Measurements from ENCODE around the gene KIF4A.
"Not testable (repeated sequence)": the region's sequence is repeated elsewhere in the genome, so short reads cannot be mapped to it uniquely, and the experiment has no call there.

The KIF4A gene, protein sequence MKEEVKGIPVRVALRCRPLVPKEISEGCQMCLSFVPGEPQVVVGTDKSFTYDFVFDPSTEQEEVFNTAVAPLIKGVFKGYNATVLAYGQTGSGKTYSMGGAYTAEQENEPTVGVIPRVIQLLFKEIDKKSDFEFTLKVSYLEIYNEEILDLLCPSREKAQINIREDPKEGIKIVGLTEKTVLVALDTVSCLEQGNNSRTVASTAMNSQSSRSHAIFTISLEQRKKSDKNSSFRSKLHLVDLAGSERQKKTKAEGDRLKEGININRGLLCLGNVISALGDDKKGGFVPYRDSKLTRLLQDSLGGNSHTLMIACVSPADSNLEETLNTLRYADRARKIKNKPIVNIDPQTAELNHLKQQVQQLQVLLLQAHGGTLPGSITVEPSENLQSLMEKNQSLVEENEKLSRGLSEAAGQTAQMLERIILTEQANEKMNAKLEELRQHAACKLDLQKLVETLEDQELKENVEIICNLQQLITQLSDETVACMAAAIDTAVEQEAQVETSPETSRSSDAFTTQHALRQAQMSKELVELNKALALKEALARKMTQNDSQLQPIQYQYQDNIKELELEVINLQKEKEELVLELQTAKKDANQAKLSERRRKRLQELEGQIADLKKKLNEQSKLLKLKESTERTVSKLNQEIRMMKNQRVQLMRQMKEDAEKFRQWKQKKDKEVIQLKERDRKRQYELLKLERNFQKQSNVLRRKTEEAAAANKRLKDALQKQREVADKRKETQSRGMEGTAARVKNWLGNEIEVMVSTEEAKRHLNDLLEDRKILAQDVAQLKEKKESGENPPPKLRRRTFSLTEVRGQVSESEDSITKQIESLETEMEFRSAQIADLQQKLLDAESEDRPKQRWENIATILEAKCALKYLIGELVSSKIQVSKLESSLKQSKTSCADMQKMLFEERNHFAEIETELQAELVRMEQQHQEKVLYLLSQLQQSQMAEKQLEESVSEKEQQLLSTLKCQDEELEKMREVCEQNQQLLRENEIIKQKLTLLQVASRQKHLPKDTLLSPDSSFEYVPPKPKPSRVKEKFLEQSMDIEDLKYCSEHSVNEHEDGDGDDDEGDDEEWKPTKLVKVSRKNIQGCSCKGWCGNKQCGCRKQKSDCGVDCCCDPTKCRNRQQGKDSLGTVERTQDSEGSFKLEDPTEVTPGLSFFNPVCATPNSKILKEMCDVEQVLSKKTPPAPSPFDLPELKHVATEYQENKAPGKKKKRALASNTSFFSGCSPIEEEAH

DNA sequence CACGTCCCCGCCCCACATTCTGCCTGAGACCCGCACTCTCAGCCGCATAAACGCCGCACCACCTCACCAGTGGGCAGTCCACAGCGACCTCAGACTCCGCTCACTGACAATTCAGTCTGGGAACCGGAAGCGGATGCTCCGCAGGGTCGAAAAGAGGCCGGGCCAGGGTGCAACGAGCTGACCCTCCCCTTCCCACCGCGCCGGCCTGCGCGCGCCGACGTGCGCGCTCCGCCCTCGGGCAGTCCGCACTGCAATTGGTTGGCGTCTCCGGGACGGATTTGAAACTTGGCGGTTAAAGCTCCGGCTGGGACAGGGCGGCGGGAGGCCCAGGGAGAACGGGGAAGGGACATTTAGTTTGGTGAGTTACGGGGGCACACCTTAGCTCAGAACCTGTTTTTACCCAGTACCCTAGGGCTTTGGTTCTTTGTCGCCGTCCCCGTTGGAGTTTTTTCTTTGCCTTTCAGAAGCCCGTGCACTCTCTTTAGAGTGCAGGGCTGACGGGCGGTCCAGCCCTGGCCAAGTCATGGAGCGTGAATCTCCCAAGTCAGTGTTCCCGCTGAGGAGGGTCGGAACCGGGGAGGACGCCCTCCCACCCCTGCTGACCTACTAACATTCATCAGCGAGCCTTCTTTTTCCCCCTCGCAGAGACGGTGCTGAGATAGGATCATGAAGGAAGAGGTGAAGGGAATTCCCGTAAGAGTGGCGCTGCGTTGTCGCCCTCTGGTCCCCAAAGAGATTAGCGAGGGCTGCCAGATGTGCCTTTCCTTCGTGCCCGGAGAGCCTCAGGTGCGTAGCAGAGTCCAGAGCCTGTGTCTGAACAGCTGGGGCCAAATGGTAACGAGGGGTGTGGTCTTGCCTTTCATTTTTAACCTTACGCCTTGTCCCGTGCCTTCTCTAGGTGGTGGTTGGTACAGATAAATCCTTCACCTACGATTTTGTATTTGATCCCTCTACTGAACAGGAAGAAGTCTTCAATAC, at the start of gene KIF4A, which contains the start of gene PDZD11:
TSS of gene KIF4A (plus strand) at position 312 of the 978 bp plus-strand sequence. CDS start at position 667, 355 bp downstream.
TSS of gene PDZD11 (minus strand) at position 135 of the 978 bp plus-strand sequence. CDS start 586 bp downstream, outside the sequence.
- in situ Hi-C loops (cut with MboI; ENCODE audit: low sequenced_read_pairs), result no loop called here

DNA sequence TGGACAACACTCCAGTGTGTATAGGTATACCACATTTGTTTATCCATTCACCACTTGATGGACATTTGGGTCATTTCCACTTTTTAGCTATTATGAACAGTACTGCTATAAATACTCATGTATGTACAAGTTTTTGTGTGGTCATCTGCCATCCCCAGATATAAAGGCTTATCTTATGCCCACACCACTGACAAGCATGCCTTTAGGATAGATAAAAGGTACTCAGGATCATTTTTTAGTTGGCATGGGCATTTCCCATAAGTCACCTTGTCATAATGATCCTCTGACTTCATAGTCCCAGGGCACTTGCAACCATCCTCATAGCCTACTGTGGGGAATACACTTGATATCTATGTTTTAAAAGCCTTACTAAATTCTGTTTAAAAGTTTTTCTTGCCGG, 49.2 kb upstream of the KIF4A start:
- in situ Hi-C loops (cut with MboI; ENCODE audit: low sequenced_read_pairs), result no loop called here

DNA sequence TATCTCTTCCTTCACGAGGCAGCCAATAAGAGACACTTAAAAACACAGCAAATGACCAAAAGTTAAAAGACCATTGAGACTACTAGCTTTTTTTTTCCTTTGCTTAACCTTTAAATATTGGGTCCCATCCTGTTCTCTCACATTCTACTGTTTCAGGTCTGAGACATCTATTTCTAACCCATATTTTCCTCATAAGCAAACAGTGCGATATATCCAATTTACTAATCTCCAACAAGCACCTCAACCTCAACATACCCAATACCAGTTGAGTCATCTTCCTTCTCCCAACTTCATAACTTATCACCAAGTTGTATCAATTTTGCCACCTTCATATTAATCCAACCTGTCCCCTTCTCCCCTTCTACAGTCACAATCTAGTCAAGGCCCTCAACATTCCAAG, 48.4 kb upstream of the KIF4A start:
- in situ Hi-C loops (cut with MboI; ENCODE audit: low sequenced_read_pairs), result no loop called here

DNA sequence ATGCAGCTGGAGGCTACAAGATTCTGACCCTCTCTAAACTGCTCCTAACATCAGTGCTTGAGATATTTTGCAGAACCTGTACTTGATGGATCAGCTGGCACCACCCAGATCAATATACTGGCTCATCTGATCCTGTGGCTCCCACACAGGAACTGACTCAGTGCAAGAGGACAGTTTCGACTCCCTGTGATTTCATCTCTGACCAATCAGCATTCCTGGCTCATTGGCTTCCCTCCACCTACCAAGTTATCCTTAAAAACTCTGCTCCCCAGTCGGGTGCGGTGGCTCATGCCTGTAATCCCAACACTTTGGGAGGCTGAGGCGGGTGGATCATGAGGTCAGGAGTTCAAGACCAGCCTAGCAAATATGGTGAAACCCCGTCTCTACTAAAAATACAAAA, 46.3 kb upstream of the KIF4A start:
- in situ Hi-C loops (cut with MboI; ENCODE audit: low sequenced_read_pairs), result not testable (repeated sequence)

DNA sequence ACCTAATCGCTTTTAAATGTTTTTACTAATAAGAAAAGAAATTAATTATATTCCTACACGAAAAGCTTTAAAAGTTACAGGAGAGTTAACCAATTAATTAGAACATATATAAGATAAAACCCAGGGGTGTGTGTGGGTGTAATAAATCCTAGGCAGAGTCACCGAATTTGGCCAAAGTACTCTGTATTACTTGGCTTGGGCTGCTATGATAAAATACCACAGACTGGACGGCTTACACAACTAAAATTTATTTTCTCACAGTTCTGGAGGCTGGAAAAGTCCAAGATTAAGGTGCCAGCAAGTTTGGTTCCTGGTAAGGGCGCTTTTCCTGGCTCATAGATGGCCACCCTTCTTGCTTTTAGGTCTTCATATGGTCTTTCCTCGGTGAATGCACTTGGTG, 45.0 kb upstream of the KIF4A start:
- in situ Hi-C loops (cut with MboI; ENCODE audit: low sequenced_read_pairs), result no loop called here

DNA sequence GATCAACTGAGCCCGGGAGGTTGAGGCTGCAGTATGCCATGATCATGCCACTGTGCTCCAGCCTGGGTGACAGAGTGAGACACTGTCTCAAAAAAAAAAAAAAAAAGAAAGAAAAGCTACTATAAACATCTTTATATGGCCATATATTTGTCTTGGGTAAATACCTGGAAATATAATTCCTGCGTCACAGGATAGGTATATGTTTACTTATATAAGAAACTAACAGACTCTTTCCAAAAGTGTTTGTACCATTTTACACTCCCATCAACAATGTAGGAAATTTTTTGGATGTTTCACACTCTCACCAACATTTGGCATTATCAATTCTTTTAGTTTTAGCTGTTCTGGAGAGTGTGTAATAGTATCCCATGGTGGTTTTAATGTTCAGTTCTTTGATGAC, 42.7 kb upstream of the KIF4A start:
- in situ Hi-C loops (cut with MboI; ENCODE audit: low sequenced_read_pairs), result no loop called here

DNA sequence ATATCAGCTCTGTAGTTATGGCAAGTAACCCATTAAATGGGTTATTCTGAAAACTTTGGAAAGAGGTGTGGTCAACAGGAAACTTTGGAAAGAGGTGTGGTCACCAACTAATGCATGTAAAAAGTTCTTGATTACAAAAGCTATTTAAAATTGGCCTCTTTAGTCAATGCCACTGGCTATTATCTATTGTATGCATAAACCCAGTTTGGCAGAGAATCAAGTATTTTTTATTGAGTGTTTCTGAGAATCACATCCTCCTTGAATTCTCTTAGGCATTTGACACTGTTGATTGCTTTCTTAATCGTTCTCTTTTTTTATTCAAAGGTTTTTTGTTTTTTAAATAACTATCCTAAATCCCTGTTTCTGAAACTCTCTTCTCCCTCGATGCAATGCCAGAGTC, 37.4 kb upstream of the KIF4A start:
- in situ Hi-C loops (cut with MboI; ENCODE audit: low sequenced_read_pairs), result no loop called here

DNA sequence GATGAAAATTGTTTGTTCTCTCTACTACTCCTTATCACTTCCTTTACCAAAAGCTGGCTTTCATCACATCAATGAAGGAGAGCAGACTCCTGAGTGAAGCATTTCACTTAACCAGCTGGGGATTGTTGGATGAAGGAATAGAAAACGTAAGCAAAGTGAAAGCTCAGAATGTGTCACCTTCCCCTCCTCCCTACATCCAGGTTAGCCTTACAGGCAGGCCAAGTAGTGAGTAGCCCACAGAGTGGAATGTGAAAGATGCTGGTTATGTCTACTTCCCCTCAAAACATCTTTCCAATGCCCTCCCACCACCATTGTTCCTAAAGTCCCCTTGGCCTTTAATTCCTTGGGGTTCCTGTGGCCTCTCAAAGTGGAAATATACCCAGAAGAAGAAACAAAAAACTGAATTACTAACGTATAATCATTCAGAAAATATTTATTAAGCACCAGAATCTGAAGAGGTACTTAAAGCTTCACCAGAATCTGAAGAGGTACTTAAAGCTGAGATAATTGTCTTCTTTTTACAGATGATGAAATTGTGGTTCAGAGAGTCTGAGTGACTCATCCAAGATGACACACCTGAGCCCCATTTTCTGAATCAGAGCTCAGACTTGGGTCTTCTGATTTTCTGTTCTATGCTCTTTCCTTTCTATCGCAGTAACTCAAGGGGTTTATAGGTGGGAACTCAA, 36.4 kb upstream of the KIF4A start:
- in situ Hi-C loops (cut with MboI; ENCODE audit: low sequenced_read_pairs), result no loop called here

DNA sequence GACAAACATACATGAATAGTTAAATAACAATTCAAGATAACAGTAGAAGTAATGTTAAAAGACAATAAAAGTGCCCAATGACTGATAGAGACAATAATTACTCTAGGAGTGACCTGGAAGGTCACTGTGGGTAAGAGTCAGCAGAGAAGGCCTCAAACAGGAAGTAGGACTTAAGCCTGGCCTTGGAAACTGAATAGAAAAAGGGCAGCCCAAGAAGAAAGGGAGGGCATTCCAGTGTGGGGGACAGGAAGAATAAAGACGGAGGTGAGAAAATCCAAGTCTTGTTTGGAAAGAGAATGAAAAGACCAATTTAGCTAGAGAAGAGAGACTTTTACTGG, 35.9 kb upstream of the KIF4A start:
- in situ Hi-C loops (cut with MboI; ENCODE audit: low sequenced_read_pairs), result no loop called here

DNA sequence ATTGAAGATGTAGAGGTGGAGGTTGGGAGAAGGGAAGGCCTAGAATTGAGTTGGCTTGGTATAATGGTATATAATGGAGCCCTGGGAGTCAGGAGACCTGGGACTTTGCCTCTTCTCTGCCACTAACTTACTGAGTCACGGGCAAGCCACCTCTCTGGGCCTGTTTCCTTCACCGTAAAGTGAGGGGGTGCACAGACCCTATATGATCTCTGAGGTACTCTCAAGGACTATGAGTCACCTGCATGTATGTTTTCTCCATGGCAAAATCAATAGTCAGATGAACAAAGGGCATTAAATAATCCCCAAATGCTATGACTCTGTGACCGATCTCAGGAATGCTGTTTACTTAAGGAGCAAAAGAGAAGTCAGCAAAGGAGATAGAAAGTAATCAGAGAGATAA, 35.0 kb upstream of the KIF4A start:
- in situ Hi-C loops (cut with MboI; ENCODE audit: low sequenced_read_pairs), result no loop called here

DNA sequence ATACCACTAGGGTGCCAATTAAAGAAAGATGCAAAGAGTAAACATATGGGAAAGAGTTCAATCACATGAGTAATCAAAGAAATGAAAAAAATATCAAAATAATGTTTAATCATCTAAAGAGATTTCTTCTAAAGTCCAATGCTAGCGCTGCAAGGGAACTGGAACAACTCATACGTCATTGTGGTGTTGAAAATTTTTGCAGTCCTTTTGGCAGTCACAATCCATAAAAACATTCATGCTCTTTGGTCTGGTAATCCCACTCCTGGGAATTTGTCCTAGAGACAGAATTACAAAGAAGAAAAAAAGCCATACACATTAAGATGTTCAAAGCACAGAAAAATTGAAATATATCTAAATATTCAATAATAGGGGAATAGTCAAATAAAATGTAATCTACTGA, 34.5 kb upstream of the KIF4A start:
- in situ Hi-C loops (cut with MboI; ENCODE audit: low sequenced_read_pairs), result no loop called here

DNA sequence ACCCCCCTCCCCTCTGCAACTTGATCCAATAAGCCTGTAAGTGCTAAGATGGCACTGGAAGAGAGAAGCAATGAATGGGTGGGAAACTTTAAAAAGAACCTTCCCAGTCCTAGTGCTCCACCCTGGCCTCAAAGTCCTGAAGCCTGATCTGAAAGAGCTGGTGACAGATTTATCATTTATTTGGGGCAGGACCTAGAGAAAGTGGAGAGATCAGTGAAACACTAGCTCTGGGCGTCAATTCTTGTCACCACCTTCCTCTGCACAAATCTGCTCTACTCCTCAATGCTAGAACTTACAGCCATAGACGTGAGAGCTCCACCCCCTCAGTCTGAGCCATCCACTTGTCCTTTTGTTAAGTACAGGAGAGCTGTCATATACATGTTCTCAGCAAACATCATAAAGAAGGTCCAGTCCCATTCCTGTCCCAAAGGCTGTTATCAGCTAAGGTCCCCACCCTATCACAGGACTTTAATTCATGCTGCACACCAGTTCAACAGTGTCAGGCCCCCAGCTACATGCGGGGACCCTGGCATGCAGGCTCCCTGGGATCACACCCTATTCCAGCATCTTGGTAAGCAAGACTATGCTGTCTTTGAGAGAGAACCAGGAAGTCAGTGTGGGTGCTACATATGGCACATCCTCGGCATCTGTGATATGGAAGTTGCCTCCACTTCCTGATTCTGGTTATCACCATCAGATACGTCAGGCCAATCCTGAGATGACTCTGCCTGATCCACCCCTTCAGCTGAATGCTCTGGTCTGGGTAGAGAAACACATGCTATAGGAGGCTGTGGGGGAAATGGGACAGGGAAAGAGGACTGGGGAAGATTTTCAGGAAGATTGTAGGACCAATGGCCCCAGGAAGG, 32.2 kb upstream of the KIF4A start:
- in situ Hi-C loops (cut with MboI; ENCODE audit: low sequenced_read_pairs), result no loop called here

DNA sequence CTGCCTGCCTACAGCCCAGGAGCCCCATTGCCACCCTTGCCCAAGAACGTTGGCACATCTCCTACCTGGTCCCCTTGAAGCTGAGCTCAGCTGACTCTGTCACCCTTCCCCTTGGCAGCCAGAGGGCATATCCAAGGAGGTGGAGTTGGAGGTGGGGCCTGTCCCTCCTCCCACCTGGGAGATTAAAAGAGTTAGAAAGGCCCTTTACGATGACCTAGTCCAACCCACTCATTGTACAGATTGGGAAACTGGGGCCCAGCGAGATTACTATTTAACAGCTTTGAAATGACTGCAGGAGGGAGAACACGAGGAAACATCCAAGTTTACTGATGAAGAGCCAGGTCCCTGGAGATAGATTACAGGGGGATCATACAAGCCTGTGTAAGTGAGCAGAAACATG, 29.8 kb upstream of the KIF4A start, which contains the start of gene P2RY4:
TSS of gene P2RY4 (minus strand) at position 101 of the 400 bp plus-strand sequence. CDS start 580 bp downstream, outside the sequence.
- in situ Hi-C loops (cut with MboI; ENCODE audit: low sequenced_read_pairs), result no loop called here

DNA sequence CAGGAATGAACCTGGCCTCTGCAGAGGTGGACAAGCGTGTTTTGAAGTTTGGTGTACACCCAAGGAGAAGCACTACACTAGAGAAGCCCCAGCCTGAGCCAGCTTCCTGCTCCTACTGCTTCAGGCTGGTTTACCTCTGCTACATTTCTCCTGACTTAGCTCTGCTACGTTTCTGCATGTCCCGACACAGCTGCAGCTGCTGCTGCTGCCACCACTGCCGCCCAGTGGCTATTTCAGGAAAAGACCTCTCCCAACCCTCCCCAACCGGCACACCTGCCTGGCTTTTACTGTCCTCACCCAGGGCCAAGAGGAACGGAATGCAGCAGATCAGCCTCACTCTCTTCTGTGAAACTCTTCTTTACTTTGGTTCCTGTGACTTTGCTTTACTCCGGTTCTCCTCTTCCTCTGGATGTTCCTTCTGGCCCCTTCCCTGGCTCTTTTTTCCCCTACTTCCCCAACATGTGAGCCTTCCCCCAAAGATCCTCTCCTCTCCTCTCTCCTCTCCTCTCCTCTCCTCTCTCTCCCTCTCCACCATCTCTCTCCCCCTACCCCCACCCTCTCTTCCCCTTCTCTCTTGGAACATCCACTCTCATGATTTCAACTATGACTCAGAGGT, 26.8 kb upstream of the KIF4A start:
- in situ Hi-C loops (cut with MboI; ENCODE audit: low sequenced_read_pairs), result no loop called here

DNA sequence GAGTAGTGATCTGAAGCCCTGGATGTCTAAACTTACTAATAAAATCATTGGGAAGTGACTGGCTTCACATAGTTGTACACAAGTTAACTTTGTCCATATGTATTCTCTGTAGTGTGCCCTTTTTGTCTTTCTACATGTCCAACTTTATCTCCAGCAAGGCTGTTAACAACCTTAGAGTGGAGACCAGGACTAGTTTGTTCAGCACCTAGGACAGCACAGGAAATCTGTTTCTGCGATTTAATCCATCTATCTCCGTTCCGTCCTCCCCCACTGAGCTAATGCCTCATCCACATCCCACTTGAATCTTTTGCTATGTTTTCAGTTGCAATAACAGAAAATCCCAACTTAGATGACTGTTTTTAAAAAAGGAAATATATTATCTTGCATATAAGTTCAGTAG, 25.1 kb upstream of the KIF4A start:
- in situ Hi-C loops (cut with MboI; ENCODE audit: low sequenced_read_pairs), result no loop called here

DNA sequence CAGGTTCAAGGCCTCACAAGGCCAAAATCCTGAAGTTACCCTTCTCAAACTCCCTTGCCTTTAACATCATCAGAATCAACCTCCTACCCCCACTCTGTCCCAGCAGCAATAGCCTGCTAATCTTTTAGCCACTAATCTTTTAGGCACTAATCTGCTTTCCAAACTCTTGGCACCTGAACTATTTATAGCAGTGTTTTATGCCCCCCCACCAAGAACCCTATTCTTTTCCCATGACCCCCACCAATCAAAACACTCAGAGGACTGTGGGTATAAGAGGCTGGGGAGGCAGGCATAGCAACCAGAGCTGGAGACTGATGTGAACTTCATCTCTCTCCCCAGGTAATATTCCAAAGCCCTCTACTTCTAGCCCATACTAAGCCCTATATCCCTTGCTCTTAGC, 21.9 kb upstream of the KIF4A start, which contains the start of gene ARR3:
TSS of gene ARR3 (plus strand) at position 301 of the 400 bp plus-strand sequence. CDS start 1,052 bp downstream, outside the sequence.
- in situ Hi-C loops (cut with MboI; ENCODE audit: low sequenced_read_pairs), result no loop called here

DNA sequence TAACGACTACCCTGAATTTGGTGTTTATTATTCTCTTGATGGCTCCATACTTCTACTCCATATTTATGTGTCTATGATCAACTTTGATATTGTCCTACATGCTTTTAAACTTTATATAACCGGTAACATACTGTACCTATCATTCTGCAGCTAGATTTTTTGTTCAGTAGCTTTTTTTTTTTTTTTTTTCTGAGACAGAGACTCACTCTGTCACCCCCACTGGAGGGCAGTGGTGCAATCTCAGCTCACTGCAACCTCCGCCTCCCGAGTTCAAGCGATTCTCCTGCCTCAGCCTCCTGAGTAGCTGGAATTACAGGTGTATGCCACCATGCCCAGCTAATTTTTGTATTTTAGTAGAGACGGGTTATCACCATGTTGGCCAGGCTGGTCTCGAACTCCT, 15.9 kb upstream of the KIF4A start:
- in situ Hi-C loops (cut with MboI; ENCODE audit: low sequenced_read_pairs), result not testable (repeated sequence)

DNA sequence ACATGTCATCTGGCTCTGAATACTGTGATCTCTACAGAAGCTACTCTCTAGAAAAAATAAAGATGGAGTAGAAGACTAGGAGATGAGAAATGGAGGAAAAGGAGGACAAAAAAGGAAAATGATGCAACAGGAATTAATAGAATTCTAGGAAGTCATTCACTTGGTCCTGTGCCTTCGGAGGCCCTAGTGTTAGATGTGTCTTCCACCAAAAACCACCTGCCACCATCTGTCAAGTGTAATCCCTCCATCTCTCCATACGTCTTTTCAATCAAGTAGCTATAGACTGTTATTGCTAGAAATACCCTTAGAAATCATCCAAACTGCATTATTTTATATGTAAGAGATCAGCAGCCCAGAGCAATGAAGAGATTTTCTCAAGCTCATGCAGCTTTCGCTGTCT, 10.8 kb upstream of the KIF4A start:
- in situ Hi-C loops (cut with MboI; ENCODE audit: low sequenced_read_pairs), result no loop called here

Measured in HL-60/S4 (cell line).